Suppressor macrophage treated with lipopolysaccharide for 1 hour (primary cell): ENCODE results near the gene CALD1.

Experiments used
- DNase-seq, 3 donors: peaks; one replicate each; pipeline ENCODE4 v3.0.0-alpha.2; 2020 to 2022

The CALD1 gene

DNA sequence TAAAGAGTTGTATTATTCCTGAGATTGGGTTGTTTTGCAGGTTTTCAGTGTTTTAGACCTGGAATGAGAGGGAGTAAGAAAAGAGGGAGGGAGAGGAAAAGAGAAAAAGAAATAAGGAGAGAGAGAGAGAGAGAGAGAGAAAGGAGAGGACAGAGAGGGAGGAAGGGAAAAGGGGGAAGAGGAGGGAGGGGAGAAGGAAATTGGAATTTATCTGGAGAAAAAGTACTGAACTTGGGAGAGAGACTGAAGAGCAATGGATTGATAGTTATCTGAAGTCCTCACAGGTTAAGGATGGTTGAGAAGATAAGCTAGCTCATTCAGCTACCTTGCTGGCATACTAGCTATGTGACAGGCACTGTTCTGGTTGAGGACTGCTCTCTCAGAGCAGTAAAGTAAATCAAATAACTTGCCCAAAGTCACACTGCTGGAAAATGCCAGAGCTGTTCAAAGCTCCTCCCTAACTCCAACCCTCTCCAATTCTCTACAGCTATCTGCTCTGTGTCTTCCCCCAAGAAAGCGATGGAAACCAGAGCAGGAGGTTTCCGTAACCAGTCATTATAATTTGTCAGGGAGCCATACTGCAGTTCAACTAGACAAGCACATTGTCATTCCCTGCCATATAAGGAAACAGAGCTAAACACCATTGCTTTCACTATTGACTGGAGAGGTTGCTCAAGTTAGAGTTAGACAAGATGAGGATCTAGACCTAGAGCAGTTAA, 10.7 kb downstream of the CALD1 start:
- peak in 1 of 3 donors; percentile 14 for DNase-seq

DNA sequence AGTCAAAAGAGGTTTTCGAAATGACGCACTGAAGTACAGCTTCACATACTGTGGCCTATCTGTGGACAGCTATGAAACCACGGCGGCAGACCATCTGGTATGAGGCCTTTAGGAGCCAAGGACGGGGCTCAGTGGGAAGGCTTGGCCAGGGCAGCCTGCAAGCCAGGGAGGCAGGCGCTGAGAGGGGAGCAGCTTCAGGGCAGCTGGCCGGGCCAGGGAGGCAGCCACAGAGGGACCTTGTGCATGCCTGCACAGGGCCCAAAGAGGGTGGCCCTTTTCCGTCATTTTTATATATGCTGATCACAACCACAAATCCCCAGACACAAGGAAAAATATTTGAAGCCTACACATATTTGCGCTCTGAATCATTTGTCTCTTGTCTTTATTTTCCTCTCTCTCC, 13.5 kb downstream of the CALD1 start:
- no peak for DNase-seq

DNA sequence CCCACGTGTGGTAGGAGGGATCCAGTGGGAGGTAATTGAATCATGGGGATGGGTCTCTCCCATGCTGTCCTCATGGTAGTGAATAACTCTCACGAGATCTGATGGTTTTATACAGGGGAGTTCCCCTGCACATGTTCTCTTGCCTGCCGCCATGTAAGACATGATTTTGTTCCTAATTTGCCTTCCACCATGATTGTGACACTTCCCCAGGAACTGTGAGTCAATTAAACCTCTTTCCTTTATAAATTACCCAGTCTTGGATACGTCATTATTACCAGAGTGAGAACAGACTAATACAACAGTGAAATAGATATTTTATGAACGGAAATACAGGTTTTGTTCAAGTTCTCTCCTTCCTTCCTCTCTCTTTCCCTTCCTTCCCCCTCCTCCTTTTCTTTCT, 15.8 kb downstream of the CALD1 start:
- DNase-seq, result peak; percentile 5 to 39 (median 15)

DNA sequence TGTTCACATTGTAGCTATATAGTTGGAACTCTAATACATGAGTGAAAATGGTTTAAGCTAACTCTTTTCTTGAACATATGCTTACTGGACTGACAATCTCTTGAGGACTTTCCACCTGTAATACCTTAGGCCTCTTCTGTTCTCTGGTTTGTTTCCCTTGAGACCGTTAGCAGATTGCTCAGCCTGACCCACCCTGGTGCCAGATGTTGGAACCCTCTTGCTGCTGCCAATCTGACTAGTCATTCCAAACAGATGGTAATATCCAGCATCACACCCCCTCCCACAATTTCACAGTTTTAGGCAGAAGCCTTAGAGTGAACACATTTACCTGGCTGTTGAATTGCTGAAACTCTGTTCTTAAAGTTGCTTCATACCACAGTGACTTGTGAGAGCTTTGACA, 18.7 kb downstream of the CALD1 start:
- no peak for DNase-seq

DNA sequence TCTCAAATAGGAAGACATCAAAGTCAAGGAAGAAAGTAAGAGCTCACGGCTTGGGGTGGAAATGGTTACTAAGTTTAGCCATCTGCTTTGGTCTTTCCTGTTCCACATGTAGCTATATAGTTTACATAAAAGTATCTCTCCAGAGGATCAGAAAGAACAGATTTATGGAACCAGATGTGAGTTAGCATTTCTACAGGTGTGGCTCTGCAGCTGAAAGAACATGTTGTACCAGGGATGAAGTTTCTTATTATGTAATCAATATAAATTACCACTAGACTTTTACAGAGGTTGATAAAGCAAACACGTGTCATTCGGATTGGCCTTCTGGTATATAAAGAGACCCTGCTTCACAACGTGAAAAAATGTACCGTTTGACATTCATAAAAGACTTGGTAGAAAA, 19.9 kb downstream of the CALD1 start:
- no peak for DNase-seq

DNA sequence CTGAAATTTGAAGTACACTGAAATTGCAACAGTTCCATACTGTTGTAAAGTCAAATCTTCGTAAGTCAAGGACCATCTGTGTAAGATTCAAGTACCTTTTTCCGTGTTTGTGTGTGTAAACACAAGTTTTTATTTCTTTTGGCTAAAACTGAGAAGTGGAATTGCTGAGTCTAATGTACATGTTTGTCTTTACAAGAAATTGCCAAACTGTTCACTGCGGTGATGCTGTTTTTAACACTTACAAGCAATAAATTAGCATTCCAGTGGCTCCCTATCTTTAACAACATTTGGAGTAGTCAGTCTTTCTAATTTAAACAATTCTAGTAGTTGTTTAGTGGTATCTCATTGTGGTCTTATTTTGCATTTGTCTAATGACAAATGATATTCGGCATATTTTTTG, 23.3 kb downstream of the CALD1 start:
- DNase-seq, result no peak

DNA sequence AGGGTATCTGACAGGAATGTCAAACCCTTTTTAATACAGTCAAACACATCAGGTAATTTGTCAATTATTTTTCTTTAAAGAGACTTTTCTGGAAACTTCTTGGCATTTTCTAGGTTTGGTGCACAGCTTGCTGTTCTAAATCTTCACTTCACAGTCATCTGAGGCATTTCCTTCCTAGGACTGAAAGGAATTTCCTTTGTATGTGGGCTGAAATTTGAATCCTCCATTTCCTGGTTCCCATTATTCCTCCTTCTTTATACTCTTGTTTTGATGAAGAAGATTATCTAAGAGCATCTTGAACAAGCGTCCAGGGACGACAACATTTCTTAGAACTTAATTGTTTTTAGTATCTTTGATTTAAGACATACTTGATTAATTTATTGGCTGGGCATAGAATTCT, 24.9 kb downstream of the CALD1 start:
- no peak for DNase-seq

- DNase-seq, result no peak
These were observed 25.4 kb downstream of the CALD1 start for GRCh38 chr7:134804854-134805253.

DNA sequence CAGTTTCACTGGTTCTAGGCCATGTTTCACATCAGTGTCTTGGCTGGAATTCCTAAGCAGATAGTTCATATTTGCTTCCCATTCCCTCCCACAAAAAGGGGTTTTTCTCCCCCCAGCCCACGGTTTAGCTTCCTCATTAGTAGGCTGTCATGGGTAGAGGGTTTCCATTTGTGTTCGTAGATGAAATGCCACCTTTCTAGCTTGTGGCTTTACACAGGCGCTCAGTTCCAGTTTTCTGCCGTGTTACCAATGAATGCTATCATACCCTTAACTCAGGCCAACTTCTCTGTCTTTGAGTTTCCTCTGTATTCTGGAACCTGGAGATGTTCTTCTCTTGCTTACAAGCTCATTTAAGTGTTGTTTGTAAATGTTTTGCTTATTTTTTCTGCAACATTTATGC, 26.8 kb downstream of the CALD1 start:
- DNase-seq, result no peak

DNA sequence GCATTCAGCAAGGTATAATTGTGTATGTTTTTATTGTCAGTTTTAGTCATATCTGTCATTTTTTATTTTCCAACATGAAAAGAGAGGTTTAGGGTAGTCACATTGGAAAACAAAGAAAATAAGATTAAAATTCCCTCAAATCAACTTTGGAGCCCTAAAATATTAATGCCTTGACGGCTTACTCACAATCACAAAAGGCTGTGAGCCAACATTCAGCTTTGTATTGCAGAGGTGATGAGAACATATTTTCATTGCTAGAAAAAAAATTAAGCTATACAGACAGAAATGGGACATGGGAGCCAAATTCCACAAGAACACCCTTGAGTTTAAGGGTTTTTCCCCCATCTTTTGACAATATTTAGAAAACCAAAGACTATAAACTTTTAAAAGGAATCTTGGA, 30.2 kb downstream of the CALD1 start:
- DNase-seq, result no peak

- DNase-seq, result no peak
These were observed 32.3 kb downstream of the CALD1 start for GRCh38 chr7:134811765-134812164.

- DNase-seq, result no peak
These were observed 34.4 kb downstream of the CALD1 start for GRCh38 chr7:134813663-134814396.

DNA sequence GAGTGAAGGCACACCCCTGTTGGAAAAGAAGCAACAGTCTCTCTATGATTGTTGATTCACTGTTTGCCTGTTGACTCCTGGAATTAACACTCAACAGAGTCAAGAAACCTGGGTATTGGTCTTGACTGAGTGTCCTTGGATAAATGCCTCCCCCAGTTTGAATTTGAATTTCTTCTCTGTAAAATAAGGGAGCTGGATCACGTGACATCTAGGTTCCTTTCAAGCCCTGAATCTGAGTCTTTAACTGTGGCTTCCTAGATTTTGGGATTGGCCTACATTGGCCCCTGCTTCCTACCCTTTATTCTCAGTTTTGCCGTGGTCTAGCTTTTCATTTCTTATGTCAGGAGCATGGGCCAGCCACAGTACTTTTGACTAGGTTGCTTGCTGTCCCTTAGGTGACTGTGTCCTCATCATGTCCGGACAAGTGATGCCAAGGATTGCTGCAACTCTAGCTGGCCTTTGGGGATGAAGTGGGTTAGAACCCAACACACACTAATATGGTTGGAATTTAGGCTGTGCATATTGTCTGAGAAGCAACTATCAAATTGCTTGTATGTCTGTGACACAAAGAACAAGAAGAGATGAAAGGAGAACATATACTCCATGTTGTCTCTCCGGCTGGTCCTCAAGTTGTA, 35.4 kb downstream of the CALD1 start:
- no peak for DNase-seq

GRCh38 chr7:134818613-134819345, 39.3 kb downstream of the CALD1 start:
- no peak for DNase-seq

DNA sequence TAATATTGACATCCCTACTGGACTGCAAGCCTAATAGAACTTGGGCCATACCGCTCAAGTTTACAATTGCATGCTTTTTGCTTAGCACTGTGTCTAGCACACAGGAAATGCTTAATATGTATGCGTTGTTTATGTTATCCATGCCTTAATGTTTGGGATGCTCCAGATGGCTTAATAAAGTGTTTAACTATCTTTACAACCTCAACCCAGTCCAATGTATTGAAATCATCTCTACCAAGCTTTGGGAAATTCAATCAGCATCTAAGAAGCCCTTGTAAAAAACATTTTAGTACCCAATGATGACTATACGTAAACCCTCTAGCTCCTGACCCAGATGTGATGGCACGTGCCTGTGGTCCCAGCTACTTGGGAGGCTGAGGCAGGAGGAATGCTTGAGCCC, 40.0 kb downstream of the CALD1 start:
- DNase-seq, result no peak

GRCh38 chr7:134820295-134820694, 40.9 kb downstream of the CALD1 start:
- DNase-seq, result no peak

DNA sequence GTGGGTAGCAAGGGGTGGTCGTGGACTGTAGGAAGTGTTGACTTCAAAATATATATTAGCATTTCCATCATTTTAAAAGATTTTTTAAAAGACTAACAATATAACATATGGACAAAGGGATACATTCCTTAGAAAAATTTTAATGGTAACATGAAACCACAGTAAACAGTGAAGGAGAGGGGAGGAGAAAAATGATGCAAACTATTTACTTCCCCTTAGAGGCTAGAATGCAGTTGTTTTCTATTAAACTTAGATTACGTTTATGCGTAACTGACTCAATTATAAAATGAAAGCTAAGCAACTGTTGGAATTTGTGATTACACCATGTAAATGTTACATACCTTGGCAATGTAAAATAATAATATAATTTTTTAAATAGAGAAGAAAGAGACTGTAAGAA, 41.3 kb downstream of the CALD1 start:
- DNase-seq, result no peak

GRCh38 chr7:134823400-134823799, 44.0 kb downstream of the CALD1 start:
- DNase-seq, result no peak

- no peak for DNase-seq
These were observed 46.2 kb downstream of the CALD1 start for GRCh38 chr7:134825666-134826065.

- no peak for DNase-seq
These were observed 46.7 kb downstream of the CALD1 start for GRCh38 chr7:134826105-134826504.

- no peak for DNase-seq
These were observed 48.0 kb downstream of the CALD1 start for GRCh38 chr7:134827436-134827835.

GRCh38 chr7:134827889-134828288, 48.5 kb downstream of the CALD1 start:
- no peak for DNase-seq

- no peak for DNase-seq
These were observed 48.9 kb downstream of the CALD1 start for GRCh38 chr7:134828361-134828760.
